K562 (cell line): ENCODE data around the gene ERCC6.

ENCODE experiments used
- EZH2 ChIP-seq: IDR thresholded peaks from 2 replicates; pipeline ENCODE4 v1.6.1; 2012; ENCODE audit warnings: low read depth, mild to moderate bottlenecking, inconsistent platforms, low read length, borderline replicate concordance
- KDM4B ChIP-seq, 2 experiments: fragments of 450-650 bp in 1 of 2; sonication (generic) in 1 of 2; IDR thresholded peaks; 2 replicates each; pipeline ENCODE4 v1.6.1; 2016 to 2017; ENCODE audit warnings: borderline replicate concordance in 2 of 2, antibody characterized with exemption in 1 of 2, low read depth in 1 of 2, mild to moderate bottlenecking in 1 of 2
- MAFK ChIP-seq: IDR thresholded peaks from 2 replicates; pipeline ENCODE4 v1.6.1; 2011; ENCODE audit warnings: low read length, improper control_type of control experiment
- POLR2AphosphoS5 ChIP-seq: IDR thresholded peaks from 2 replicates; pipeline ENCODE4 v1.6.1; 2011; ENCODE audit warnings: mild to moderate bottlenecking, low read depth, low read length, moderate library complexity; ENCODE audit not compliant: control insufficient read depth, insufficient read depth
- PYGO2 ChIP-seq: fragments of 450-650 bp; IDR thresholded peaks from 2 replicates; pipeline ENCODE4 v1.6.1; 2016; ENCODE audit warnings: mild to moderate bottlenecking, missing genetic modification characterization, moderate library complexity, missing compliant biosample characterization
- RAD51 ChIP-seq: fragments of 450-650 bp; IDR thresholded peaks from 2 replicates; pipeline ENCODE4 v1.7.1; 2016; ENCODE audit warnings: low read depth, mild to moderate bottlenecking, borderline replicate concordance
- RFX5 ChIP-seq: IDR thresholded peaks from 2 replicates; pipeline ENCODE4 v1.6.1; 2011; ENCODE audit warnings: low read depth, mild to moderate bottlenecking, improper control_type of control experiment, low read length
- TAF1 ChIP-seq: IDR thresholded peaks from 2 replicates; pipeline ENCODE4 v1.6.1; 2011; ENCODE audit warnings: mild to moderate bottlenecking, low read length, moderate library complexity; ENCODE audit not compliant: insufficient read depth, control insufficient read depth, severe bottlenecking; ENCODE audit errors: extremely low read depth
- ZNF766 ChIP-seq: fragments of 200-800 bp; sonication (Bioruptor generic); conservative IDR thresholded peaks from 2 replicates; pipeline ENCODE4 v1.6.1; 2016; ENCODE audit warnings: missing genetic modification characterization, missing compliant biosample characterization
- TF ChIP-seq, protein P1 (sequence below): IDR thresholded peaks from 2 replicates; pipeline ENCODE4 v1.6.1; 2011; ENCODE audit not compliant: insufficient read length; ENCODE audit errors: extremely low read depth
- TF ChIP-seq, protein P2 (sequence below), 3 experiments: IDR thresholded peaks in 2 of 3; conservative IDR thresholded peaks in 1 of 3; 2 replicates each; pipeline ENCODE4 v1.5.1; 2011 to 2012; ENCODE audit warnings: low read length in 3 of 3, mild to moderate bottlenecking in 3 of 3, control low read depth in 2 of 3, improper control_type of control experiment in 1 of 3, inconsistent platforms in 1 of 3, low read depth in 1 of 3, mixed read lengths in 1 of 3, moderate library complexity in 1 of 3; ENCODE audit not compliant: insufficient read depth in 2 of 3

DNA sequence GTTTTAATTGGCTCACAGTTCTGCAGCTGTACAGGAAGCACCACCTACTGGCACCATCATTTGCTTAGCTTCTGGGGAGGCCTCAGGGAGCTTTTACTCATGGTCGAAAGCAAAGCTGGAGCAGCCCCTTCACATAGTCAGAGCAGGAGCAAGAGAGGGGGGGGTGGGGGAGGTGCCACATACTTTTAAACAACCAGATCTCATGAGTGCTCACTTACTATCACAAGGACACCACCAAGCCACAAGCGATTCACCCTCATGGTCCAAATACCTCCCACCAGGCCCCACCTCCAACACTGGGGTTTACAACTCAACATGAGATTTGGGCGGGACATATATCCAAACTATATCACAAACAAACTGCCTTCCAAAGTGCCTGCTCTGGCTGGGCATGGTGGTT lies 39.5 kb upstream of the ERCC6 start:
- TF ChIP-seq POLR2AphosphoS5 (no peak), PYGO2 (no peak), RFX5 (no peak), EZH2 (no peak), TAF1 (no peak), RAD51 (no peak), ZNF766 (no peak), KDM4B (IDR thresholded peaks at IDR 0.05; ENCODE audit: borderline replicate concordance in 2 of 2, low read depth in 1 of 2) (no peak), MAFK (no peak)
- TF ChIP-seq, protein P1, sequence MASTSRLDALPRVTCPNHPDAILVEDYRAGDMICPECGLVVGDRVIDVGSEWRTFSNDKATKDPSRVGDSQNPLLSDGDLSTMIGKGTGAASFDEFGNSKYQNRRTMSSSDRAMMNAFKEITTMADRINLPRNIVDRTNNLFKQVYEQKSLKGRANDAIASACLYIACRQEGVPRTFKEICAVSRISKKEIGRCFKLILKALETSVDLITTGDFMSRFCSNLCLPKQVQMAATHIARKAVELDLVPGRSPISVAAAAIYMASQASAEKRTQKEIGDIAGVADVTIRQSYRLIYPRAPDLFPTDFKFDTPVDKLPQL = no peak
- TF ChIP-seq, protein P2, sequence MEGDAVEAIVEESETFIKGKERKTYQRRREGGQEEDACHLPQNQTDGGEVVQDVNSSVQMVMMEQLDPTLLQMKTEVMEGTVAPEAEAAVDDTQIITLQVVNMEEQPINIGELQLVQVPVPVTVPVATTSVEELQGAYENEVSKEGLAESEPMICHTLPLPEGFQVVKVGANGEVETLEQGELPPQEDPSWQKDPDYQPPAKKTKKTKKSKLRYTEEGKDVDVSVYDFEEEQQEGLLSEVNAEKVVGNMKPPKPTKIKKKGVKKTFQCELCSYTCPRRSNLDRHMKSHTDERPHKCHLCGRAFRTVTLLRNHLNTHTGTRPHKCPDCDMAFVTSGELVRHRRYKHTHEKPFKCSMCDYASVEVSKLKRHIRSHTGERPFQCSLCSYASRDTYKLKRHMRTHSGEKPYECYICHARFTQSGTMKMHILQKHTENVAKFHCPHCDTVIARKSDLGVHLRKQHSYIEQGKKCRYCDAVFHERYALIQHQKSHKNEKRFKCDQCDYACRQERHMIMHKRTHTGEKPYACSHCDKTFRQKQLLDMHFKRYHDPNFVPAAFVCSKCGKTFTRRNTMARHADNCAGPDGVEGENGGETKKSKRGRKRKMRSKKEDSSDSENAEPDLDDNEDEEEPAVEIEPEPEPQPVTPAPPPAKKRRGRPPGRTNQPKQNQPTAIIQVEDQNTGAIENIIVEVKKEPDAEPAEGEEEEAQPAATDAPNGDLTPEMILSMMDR (IDR thresholded peaks at IDR 0.05 in 2 of 3, conservative IDR thresholded peaks at IDR 0.05 in 1 of 3; ENCODE audit: insufficient read depth in 2 of 3, low read depth in 1 of 3, low read length in 3 of 3) = no peak
